SK-MEL-5 (cell line): ENCODE measurements around the gene DCAF17. TPM values are rescaled to one million over a fixed set of nuclear protein-coding genes. Genes with fewer than 3 reads are reported as not detected.
"Not testable (repeated sequence)": the region's sequence is repeated elsewhere in the genome, so short reads cannot be mapped to it uniquely, and the experiment has no call there.

Experiments used
- DNase-seq: peaks from one replicate; pipeline ENCODE4 v3.0.0-alpha.2; 2016; ENCODE audit warnings: low read depth, low spot score
- in situ Hi-C: cut with HindIII; loops from 2 replicates; pipeline ENCODE4 v1.10.0; 2016; ENCODE audit warnings: low sequenced_read_pairs, high pct_unique_total_duplicates, low pct_unique_long_range_greater_than_20kb
- total RNA-seq: library from RNA; depleted of rRNA; stranded (reverse); fragments of >200 nt; shearing (Covaris generic); gene quantifications from 2 replicates; pipeline ENCODE4 v1.2.3, GENCODE V29; 2014

Gene DCAF17
- total RNA-seq, 1 experiment from 2014 or later = 14.6 TPM

- in situ Hi-C loops = no loop called here
- no peak for DNase-seq
Measured at GRCh38 chr2:171407030-171407675, 26.9 kb upstream of the DCAF17 start.

GRCh38 chr2:171407676-171408044 lies 26.4 kb upstream of the DCAF17 start:
- DNase-seq = no peak
- in situ Hi-C loops = no loop called here

DNA sequence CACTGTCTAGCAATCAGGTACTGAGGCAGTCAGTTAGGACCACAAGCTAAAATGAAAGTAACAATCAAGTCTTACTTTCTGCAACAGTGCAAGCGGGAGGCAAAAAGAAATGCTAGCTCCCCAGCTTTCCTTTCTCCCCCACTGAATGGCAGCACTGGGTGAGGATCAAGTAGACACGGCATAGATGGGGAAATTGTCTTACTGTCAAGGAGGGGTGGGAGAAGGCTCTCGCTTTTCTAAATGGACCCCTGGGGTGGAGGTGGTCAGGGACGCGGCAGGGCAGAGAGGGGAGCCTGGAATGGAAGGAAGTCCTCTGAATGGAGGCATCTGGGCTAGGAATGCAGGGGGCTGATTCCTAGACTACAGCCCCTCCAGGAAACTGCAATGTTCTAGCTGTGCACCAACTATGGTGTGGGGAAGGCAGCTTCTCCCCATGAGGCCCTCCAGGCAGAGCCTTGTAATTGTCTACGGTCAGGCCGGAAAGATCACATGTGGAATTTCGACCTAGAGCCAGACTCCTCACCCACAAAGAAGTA lies 24.5 kb upstream of the DCAF17 start:
- DNase-seq = peak; percentile 33
- in situ Hi-C loops = no loop called here

DNA sequence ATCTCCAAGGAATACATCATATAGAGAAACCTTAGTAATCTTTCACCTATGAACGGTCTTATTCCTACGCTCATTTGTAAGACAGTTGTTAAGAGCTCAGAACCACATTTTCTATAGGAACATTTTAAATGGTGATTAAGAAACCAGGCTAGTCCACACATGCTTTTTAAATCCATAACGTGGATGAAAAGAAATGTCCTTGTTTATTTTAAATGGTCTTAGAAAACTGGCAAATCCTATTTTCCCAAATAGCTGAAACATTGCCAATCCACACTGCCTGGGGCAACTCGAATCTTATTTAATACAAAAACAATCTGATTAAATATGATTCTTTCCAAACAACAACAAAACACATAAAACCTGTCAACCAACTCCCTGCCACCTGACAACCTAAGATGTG lies 23.9 kb upstream of the DCAF17 start:
- DNase-seq = no peak
- in situ Hi-C loops = no loop called here

DNA sequence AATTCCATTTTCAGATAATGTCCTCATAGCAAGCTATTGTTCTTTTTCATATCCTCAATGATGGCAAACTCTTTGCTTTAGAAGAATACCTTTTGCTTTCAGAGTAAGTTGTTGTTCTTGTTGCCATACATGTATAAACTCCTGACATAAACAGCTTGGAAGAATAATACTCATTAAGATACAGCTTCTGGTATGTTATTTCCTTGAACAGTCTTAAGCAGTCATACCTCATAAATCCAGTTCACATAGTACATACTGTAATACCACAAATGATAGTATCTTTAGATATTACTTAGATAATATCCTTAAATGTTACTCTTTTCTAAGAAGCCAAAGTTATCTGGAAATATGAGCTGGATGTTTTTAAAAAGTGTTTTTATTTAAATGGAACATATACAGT lies 23.4 kb upstream of the DCAF17 start:
- DNase-seq = no peak
- in situ Hi-C loops = no loop called here

DNA sequence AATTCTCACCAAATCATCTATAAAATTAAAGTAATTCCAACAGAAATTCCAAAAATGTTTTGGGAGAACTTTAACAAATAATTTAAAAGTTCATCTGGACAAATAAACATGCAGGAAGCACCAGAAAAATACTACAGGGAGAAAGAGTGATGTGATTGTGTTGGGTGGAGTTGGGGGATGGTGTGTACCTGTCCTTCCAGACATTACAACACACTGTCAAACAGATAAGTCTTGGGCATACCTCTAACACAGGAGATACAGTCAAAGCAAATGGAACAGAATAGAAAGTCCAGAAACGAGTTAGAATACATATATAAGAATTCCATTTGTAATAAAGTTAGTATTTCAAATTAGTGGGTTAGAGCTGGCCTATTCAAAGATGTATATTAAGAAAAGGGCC lies 22.8 kb upstream of the DCAF17 start:
- no peak for DNase-seq
- in situ Hi-C loops = no loop called here

GRCh38 chr2:171411791-171412483 lies 22.1 kb upstream of the DCAF17 start:
- in situ Hi-C loops = no loop called here
- DNase-seq = no peak

DNA sequence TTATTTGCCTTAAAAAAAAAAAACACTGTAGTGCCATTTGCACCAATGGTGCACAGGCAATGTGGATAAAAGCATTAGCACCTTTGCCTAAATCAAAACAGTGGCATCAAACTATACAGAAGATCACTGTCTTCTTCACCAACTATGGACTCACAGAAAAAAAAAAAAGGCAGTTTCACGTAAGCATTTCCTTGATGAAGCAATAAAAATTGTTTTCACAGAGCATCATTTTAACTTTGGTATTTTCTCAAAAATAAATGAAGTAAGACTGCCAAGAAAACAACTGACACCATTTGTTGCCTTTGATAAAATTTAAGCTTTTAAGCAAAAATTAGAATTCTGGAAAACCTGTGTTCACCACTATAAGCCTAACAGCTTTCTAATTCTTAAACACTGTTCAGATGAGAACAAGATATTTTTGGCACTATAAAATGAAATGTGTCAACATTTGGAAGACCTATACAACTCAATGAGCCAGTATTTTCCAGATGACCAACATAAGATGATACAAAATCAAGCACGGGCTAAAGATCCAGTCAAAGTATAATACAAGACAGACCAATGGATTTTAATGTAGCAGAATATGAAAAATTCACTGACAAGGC lies 21.4 kb upstream of the DCAF17 start:
- in situ Hi-C loops = no loop called here
- DNase-seq = no peak

DNA sequence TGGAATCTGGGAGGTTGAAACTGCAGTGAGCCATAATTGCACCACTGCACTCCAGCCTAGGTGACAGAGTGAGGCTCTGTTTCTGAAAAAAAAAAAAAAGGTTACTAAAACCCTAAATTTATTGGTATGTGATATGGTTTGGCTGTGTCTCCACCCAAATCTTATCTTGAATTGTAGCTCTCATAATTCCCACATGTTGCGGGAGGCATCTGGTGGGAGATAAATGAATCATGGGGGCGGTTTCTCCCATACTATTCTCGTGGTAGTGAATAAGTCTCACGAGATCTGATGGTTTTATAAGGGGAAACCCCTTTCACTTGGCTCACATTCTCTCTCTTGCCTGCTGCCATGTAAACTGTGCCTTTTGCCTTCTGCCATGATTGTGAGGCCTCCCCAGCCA lies 19.4 kb upstream of the DCAF17 start:
- DNase-seq, in situ Hi-C loops: not testable (repeated sequence)

DNA sequence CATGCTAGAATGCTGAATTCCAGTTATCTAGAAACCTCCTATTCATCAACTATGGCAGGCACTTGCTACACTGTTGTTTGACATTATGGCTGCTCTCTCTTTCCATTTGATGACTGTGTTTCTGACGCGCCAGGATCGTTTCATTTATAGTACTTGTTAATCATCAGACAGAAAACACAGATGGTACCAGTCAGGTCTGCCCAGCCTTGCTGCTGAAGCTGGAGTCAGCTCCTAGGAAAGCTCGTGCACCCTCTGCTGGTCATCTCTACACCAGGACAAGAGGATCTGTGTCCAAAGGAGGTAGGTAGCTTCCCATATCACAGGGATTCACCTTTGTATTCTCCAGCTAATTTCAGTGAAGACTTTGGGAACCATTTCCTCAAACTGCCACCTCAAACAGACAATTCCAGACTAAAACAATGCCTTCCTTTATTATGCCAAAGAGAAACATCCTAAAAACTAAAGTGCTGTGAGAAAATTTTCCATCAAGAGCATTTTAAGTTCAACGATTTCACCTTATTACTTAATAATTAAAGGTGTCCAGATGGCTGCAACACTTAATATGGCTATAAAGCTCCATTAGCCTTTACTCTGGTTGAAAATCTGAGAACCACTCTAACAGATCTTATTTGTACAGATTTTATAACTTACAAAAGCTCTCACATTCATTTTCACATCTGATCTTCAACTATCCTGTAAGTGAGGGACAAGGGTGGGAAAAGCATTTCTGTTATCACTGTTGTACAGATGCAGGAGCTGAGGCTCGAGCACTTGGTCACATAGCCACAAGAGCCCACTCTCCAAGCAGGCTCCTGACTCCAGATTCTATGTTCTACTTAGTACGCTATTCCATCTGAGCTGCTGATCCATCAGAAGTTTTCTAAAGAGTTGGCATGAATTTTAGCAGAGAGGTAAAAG lies 17.8 kb upstream of the DCAF17 start:
- in situ Hi-C loops = no loop called here
- peak; percentile 91 for DNase-seq

GRCh38 chr2:171419333-171419732 lies 14.7 kb upstream of the DCAF17 start:
- DNase-seq = no peak
- in situ Hi-C loops = no loop called here

GRCh38 chr2:171420728-171421563 lies 13.1 kb upstream of the DCAF17 start:
- no peak for DNase-seq
- in situ Hi-C loops = loop anchor here (10.0 kb wide), 1 partner anchor 486 kb away; no protein-coding TSS in a partner anchor

- in situ Hi-C loops = loop anchor here (10.0 kb wide), 1 partner anchor 488 kb away; no protein-coding TSS in a partner anchor
- DNase-seq = not testable (repeated sequence)
Measured at GRCh38 chr2:171422710-171423495, 11.1 kb upstream of the DCAF17 start.

DNA sequence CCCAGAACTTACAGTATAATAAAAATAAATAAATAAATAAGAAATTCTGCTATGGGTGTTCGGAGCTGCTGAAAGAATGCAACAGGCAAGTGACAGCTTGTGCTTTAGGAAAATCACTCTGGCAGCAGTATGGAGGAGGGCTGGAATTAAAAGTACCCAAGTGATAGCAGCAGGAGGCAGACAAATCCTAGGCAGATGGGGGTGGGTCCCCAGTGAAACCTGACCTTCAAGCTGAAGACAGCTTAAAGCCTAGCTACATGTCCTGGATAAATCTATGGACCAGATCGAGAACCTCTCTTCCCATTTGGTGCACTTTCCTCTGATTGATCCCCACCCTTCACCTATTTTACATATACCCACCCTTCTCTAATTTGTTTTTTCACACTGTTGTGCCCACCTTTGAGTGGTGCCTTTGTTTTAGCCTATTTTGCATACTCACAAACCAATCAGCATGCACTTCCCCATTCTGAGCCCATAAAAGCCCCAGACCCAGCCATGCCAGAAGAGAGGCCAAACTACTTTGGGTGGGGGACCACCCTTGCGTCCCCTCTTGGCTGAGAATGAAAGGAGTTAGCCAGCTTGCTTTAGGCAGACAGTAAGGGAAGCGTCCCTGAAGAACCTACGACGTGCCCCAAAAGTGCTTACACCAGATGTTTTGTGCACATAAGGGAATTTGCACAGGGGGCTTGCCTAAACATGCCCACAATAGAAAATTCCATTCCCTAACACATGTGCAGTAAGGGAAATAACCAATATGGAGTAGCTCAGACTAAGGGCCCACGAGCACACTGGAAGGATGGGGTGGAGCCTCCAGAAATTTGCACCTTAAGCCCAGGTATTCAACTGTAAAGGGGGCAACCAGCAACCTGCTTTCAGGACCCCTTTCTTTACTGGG lies 3.3 kb upstream of the DCAF17 start:
- in situ Hi-C loops = no loop called here

DNA sequence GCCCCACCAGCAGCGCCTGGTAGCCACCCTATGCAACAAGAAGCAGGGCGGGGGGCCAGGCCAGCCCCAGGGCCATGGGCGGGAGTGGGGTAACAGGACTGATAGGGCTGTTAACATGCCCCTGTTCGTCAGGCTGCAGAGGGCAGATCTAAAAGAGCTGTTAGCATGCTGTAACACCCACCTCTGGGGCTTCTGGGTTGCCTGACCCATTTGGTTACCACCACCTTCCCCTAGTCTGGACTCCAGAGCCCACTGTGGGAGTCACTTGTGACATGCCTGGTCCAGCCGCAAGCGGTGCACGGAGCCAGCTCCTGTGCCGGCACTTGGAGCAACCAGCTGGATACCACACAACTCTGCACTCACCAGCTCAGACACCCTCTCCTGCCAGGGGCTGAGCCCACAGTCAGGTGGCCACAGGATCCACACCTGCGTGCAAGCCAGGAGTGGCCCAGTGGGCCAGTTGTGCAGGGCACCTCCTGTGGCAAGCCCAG lies 2.3 kb upstream of the DCAF17 start:
- DNase-seq = no peak
- in situ Hi-C loops = no loop called here

More for the DNA sequence above, 3.3 kb upstream of the DCAF17 start:
- DNase-seq = no peak
